Keratinocyte (primary cell): ENCODE results near the gene MDN1.

ENCODE experiments used
- EZH2 ChIP-seq: IDR thresholded peaks from one replicate; pipeline ENCODE4 v1.6.1; 2012; ENCODE audit warnings: inconsistent platforms, mild to moderate bottlenecking, low read length, moderate library complexity
- TF ChIP-seq, protein P1 (sequence below), 3 experiments: IDR thresholded peaks in 1 of 3; conservative IDR thresholded peaks in 1 of 3; optimal IDR thresholded peaks in 1 of 3; 2 replicates in 2 of 3; 3 replicates in 1 of 3; pipeline versions ENCODE3 to v1.5.1; 2011; ENCODE audit warnings: low read length in 3 of 3, mild to moderate bottlenecking in 3 of 3, moderate library complexity in 2 of 3, control low read depth in 1 of 3, inconsistent platforms in 1 of 3; ENCODE audit not compliant: insufficient read depth in 2 of 3; ENCODE audit errors: extremely low read depth in 1 of 3

DNA sequence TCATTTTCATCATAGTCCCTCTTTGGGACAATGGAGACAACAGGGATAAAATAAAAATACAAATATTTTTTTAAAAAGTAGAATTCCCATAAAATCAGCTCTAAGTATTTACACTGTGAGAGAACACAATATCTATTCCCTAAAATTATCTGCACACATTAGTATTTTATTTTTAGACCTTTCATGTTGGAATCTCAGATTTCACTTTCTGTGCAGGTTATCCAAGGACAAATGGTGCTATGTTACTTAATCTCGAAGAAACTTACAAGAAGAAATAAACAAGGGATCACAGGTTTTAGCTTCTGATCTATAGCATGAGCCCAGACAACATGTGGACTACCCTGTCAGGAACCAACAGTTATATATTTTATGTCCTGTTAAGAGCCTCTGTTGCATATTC lies 158.0 kb downstream of the MDN1 start:
- TF ChIP-seq, protein P1, sequence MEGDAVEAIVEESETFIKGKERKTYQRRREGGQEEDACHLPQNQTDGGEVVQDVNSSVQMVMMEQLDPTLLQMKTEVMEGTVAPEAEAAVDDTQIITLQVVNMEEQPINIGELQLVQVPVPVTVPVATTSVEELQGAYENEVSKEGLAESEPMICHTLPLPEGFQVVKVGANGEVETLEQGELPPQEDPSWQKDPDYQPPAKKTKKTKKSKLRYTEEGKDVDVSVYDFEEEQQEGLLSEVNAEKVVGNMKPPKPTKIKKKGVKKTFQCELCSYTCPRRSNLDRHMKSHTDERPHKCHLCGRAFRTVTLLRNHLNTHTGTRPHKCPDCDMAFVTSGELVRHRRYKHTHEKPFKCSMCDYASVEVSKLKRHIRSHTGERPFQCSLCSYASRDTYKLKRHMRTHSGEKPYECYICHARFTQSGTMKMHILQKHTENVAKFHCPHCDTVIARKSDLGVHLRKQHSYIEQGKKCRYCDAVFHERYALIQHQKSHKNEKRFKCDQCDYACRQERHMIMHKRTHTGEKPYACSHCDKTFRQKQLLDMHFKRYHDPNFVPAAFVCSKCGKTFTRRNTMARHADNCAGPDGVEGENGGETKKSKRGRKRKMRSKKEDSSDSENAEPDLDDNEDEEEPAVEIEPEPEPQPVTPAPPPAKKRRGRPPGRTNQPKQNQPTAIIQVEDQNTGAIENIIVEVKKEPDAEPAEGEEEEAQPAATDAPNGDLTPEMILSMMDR (optimal IDR thresholded peaks at IDR 0.05 in 1 of 3, IDR thresholded peaks at IDR 0.05 in 1 of 3, conservative IDR thresholded peaks at IDR 0.05 in 1 of 3; ENCODE audit: extremely low read depth in 1 of 3, insufficient read depth in 2 of 3, low read length in 3 of 3), result no peak
- TF ChIP-seq EZH2, result no peak
